HG02852 (cell line): ENCODE measurements around the gene MXD1.
"Not testable (repeated sequence)": the region's sequence is repeated elsewhere in the genome, so short reads cannot be mapped to it uniquely, and the experiment has no call there.

Experiments
- ATAC-seq: cut with Tn5 transposase; IDR thresholded peaks from one replicate; pipeline ENCODE4 v1.9.1; 2021; ENCODE audit warnings: mild to moderate bottlenecking, moderate library complexity; ENCODE audit not compliant: unreplicated experiment

Gene MXD1

GRCh38 chr2:69950671-69951070 lies 35.8 kb downstream of the MXD1 start:
- not testable (repeated sequence) for ATAC-seq

GRCh38 chr2:69952336-69953115 lies 37.6 kb downstream of the MXD1 start:
- ATAC-seq: no peak

- ATAC-seq: no peak
These were observed 39.2 kb downstream of the MXD1 start for GRCh38 chr2:69954084-69954483.

GRCh38 chr2:69955029-69955428 lies 40.1 kb downstream of the MXD1 start:
- no peak for ATAC-seq

- no peak for ATAC-seq
These were observed 41.6 kb downstream of the MXD1 start for GRCh38 chr2:69956475-69956979.

- ATAC-seq: no peak
These were observed 43.1 kb downstream of the MXD1 start for GRCh38 chr2:69957965-69958364.

- no peak for ATAC-seq
These were observed 43.6 kb downstream of the MXD1 start for GRCh38 chr2:69958480-69958879.

- no peak for ATAC-seq
These were observed 44.5 kb downstream of the MXD1 start for GRCh38 chr2:69959425-69959824.

- ATAC-seq: no peak
These were observed 45.9 kb downstream of the MXD1 start for GRCh38 chr2:69960821-69961220.

GRCh38 chr2:69961496-69961895 lies 46.6 kb downstream of the MXD1 start, which contains the start of gene ASPRV1:
ASPRV1 (minus strand) TSS chr2:69961631; CDS start chr2:69961436, 195 bp downstream.
- ATAC-seq: no peak

GRCh38 chr2:69962986-69963730 lies 48.2 kb downstream of the MXD1 start:
- ATAC-seq: no peak

GRCh38 chr2:69964353-69964841 lies 49.5 kb downstream of the MXD1 start:
- ATAC-seq: no peak

GRCh38 chr2:69965756-69966445 lies 51.0 kb downstream of the MXD1 start:
- ATAC-seq: no peak

- no peak for ATAC-seq
These were observed 51.6 kb downstream of the MXD1 start for GRCh38 chr2:69966496-69966895.

- ATAC-seq: no peak
These were observed 53.7 kb downstream of the MXD1 start for GRCh38 chr2:69968609-69969008.

GRCh38 chr2:69969126-69969983 lies 54.4 kb downstream of the MXD1 start:
- no peak for ATAC-seq

- no peak for ATAC-seq
These were observed 55.1 kb downstream of the MXD1 start for GRCh38 chr2:69969991-69970390.

- ATAC-seq: no peak
These were observed 57.9 kb downstream of the MXD1 start for GRCh38 chr2:69972822-69973221.

- ATAC-seq: no peak
These were observed 58.4 kb downstream of the MXD1 start for GRCh38 chr2:69973335-69973735.

GRCh38 chr2:69975136-69975852 lies 60.4 kb downstream of the MXD1 start:
- no peak for ATAC-seq
